ENCODE measurements around the gene CH25H. TPM values are rescaled to one million over a fixed set of nuclear protein-coding genes. Genes with fewer than 3 reads are reported as not detected.
"Not testable (repeated sequence)": the region's sequence is repeated elsewhere in the genome, so short reads cannot be mapped to it uniquely, and the experiment has no call there.

The CH25H gene
- total RNA-seq, 3 donors from 2014 or later = 0.80 to 1.2 (median 0.84) TPM

DNA sequence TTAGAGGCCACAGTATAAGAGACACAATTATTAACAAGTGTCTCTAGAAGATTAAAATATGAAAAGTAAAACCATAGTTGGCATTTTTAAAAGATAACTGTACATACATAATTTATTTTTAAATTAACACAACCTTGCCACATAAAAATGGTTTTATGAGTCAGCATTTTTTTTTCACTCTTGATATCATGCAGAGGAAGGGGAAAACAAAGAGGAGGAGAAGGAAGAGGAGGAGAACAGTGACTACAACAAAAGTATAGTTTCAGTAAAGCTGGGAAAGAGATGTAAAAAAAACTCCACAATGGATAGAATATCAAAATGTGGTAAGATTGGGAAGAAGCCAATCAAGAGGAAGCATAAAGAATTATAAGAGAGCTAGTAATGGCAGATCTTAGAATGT is 34.0 kb downstream of the CH25H start:
- no peaks in the 10 kb centered on the region for H3K9me3 ChIP-seq
- ATAC-seq (no peak), DNase-seq (no peak)
- no peaks in the 10 kb centered on the region for H3K36me3 ChIP-seq (ENCODE audit: low read depth)
- intact Hi-C loops (cut with DNase I, micrococcal nuclease) = no loop called here
- no peaks in the 10 kb centered on the region for H3K4me1 ChIP-seq (ENCODE audit: low read depth)
- TF ChIP-seq, protein P1, sequence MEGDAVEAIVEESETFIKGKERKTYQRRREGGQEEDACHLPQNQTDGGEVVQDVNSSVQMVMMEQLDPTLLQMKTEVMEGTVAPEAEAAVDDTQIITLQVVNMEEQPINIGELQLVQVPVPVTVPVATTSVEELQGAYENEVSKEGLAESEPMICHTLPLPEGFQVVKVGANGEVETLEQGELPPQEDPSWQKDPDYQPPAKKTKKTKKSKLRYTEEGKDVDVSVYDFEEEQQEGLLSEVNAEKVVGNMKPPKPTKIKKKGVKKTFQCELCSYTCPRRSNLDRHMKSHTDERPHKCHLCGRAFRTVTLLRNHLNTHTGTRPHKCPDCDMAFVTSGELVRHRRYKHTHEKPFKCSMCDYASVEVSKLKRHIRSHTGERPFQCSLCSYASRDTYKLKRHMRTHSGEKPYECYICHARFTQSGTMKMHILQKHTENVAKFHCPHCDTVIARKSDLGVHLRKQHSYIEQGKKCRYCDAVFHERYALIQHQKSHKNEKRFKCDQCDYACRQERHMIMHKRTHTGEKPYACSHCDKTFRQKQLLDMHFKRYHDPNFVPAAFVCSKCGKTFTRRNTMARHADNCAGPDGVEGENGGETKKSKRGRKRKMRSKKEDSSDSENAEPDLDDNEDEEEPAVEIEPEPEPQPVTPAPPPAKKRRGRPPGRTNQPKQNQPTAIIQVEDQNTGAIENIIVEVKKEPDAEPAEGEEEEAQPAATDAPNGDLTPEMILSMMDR (IDR thresholded peaks at IDR 0.05) = no peak
- no peak overlapping the region for H3K4me3 ChIP-seq

DNA sequence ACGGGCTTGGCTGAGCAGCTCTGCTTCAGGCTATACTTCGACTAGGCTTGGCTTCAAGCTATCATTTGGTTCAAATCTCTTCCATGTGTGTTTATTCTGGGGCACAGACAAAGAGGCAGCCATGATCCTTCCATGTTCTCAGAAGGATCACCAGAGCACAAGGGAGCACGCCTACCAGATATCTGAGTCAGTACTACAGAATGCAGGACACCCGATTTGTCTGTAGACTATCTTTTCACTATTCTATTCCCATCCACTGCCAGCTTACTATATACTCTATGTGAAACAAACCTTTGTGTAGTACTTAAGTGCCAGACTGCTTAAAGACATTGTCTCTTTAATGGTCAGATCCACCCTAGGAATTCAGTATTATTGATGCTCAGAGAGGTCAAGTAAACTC is 35.1 kb downstream of the CH25H start:
- Histone ChIP-seq H3K36me3 (ENCODE audit: low read depth) (no peaks in the 10 kb centered on the region), H3K4me3 (no peak overlapping the region), H3K4me1 (ENCODE audit: low read depth) (no peaks in the 10 kb centered on the region), H3K9me3 (no peaks in the 10 kb centered on the region)
- TF ChIP-seq, protein P1 (IDR thresholded peaks at IDR 0.05) = no peak
- ATAC-seq (no peak), DNase-seq (no peak)
- intact Hi-C loops (cut with DNase I, micrococcal nuclease) = no loop called here

DNA sequence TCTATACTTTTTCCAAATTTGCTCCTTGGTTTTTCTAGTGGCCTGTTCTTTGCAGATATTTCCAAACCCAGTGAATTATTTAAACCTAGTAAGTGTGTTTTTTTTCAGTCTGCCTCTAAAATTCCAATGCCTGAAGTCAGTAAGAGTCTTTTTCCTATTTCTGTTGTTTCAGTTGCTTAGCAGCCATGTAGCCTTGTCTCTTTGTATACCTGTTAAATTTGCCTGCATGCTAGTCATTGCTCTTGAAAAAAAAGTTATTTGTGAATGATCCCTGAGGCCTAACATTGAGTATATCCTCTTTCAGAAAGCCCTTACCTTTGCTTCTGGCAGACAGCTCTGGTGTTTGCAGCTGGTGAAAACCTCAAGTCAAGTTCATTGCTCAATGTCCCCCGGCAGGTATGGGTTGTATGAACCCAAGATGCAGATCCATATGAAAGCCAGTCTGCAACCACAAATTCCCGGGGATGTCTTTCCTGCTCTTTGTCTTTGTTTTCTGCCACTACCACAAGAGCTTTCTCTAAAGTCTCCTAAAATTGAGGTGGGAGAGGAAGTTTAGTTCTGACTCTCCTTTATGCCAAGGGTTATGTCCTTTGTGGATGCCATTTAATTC is 35.7 kb downstream of the CH25H start:
- ATAC-seq (no peak), DNase-seq (no peak)
- H3K4me1 ChIP-seq (ENCODE audit: low read depth) = no peaks in the 10 kb centered on the region
- no peaks in the 10 kb centered on the region for H3K9me3 ChIP-seq
- no peak overlapping the region for H3K4me3 ChIP-seq
- H3K36me3 ChIP-seq (ENCODE audit: low read depth) = no peaks in the 10 kb centered on the region
- intact Hi-C loops (cut with DNase I, micrococcal nuclease) = no loop called here
- TF ChIP-seq, protein P1 (IDR thresholded peaks at IDR 0.05) = no peak

DNA sequence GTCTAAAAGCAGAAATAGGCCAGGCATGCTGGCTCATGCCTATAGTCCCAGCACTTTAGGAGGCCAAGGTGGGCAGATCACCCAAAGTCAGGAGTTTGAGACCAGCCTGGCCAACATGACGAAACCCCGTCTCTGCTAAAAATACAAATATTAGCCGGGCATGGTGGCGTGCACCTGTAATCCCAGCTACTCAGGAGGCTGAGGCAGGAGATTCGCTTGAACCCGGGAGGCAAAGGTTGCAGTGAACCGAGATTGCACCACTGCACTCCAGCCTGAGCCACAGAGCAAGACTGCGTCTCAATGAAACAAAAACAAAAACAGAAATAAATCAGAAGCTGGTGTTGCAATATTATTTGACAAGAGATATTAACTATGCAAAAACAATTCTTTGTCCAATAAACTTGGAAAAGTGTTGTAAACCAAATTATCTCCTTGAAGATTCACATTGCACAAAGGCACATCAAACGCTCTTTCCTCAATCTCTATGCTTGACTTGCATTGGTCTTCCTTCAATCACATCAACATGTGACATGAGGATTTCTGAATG is 38.7 kb downstream of the CH25H start:
- ATAC-seq; H3K36me3 ChIP-seq (ENCODE audit: low read depth); DNase-seq; H3K4me1 ChIP-seq (ENCODE audit: low read depth); H3K4me3 ChIP-seq; H3K9me3 ChIP-seq; intact Hi-C loops (cut with DNase I, micrococcal nuclease): not testable (repeated sequence)

DNA sequence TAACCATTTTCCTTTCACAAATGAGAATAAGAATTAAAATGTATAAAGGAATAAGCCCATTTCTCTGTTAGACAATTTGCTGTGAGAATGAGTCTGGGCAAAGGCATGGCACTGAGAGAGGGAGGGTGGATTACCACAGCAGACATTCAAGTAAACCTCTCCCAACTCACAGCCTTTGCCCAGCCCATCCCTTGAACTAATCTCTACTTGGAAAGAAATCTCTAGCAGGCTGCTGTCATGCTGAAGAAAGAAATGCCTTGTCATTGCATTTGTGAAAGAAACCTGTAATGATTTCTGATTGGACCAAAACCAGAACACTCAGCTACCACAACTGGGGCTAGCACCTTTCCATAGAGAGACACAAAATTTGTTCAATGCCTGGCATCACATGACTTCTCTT is 39.2 kb downstream of the CH25H start:
- no peak for ATAC-seq
- intact Hi-C loops (cut with DNase I, micrococcal nuclease) = no loop called here

DNA sequence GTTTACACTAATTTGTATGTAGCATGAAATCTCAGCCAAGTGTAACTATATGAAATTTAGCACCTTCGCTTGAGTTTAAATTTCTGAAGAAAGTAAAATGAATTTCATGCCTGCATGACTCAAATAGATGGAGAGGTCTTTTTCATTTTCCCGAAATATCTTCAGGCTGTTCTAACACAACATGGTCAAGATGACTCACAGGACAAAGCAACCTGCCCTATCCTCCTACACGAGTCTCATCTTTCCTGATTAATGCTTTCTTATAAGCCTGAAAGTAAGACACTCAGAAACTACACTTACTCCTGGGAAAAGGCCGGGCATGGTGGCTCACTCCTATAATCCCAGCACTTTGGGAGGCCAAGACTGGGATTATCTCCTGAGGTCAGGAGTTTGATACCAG is 41.2 kb downstream of the CH25H start:
- H3K9me3 ChIP-seq = no peaks in the 10 kb centered on the region
- intact Hi-C loops (cut with DNase I, micrococcal nuclease) = no loop called here
- DNase-seq (no peak), ATAC-seq (no peak)
- H3K4me3 ChIP-seq = no peak overlapping the region
- H3K4me1 ChIP-seq (ENCODE audit: low read depth) = no peaks in the 10 kb centered on the region
- H3K36me3 ChIP-seq (ENCODE audit: low read depth) = no peaks in the 10 kb centered on the region
- TF ChIP-seq, protein P1 (IDR thresholded peaks at IDR 0.05) = no peak

More for the DNA sequence above, 39.2 kb downstream of the CH25H start:
- no peak for DNase-seq
- Histone ChIP-seq H3K4me3 (no peak overlapping the region), H3K9me3 (no peaks in the 10 kb centered on the region), H3K4me1 (ENCODE audit: low read depth) (no peaks in the 10 kb centered on the region), H3K36me3 (ENCODE audit: low read depth) (no peaks in the 10 kb centered on the region)
- TF ChIP-seq, protein P1 (IDR thresholded peaks at IDR 0.05) = no peak
